Stimulated activated CD4-positive, alpha-beta T cell treated with anti-CD3 and anti-CD28 coated beads, Interleukin-15, amount 100 ng/mL, for 24 hours (primary cell): Measurements from ENCODE around the gene EFCAB11.

Experiments
- DNase-seq: peaks from one replicate; pipeline ENCODE4 v3.0.0-alpha.2; 2020

The EFCAB11 gene

GRCh38 chr14:89956661-89957009 is 2.1 kb upstream of the EFCAB11 start:
- DNase-seq, result no peak

GRCh38 chr14:89955745-89956660 is 1.5 kb upstream of the EFCAB11 start, which contains the start of gene TDP1:
Gene TDP1 (plus strand): TSS chr14:89955927. CDS start chr14:89963115, 7,188 bp downstream.
- DNase-seq, result peak; percentile 97

- DNase-seq, result no peak
Observed at GRCh38 chr14:89955022-89955744, 653 bp upstream of the EFCAB11 start.

- DNase-seq, result no peak
Observed at GRCh38 chr14:89953602-89954001, 928 bp downstream of the EFCAB11 start.

GRCh38 chr14:89952576-89952975 is 2.0 kb downstream of the EFCAB11 start:
- DNase-seq, result no peak

GRCh38 chr14:89947344-89947743 is 7.2 kb downstream of the EFCAB11 start:
- DNase-seq, result no peak

GRCh38 chr14:89941830-89942377 is 12.6 kb downstream of the EFCAB11 start:
- DNase-seq, result peak; percentile 23

- DNase-seq, result no peak
Observed at GRCh38 chr14:89936654-89937185, 17.8 kb downstream of the EFCAB11 start.

- DNase-seq, result no peak
Observed at GRCh38 chr14:89933002-89933401, 21.5 kb downstream of the EFCAB11 start.

- no peak for DNase-seq
Observed at GRCh38 chr14:89927186-89927865, 27.2 kb downstream of the EFCAB11 start.

- DNase-seq, result no peak
Observed at GRCh38 chr14:89926694-89927093, 27.8 kb downstream of the EFCAB11 start.

- DNase-seq, result no peak
Observed at GRCh38 chr14:89924268-89924667, 30.3 kb downstream of the EFCAB11 start.

GRCh38 chr14:89922031-89922907 is 32.3 kb downstream of the EFCAB11 start:
- no peak for DNase-seq

- DNase-seq, result no peak
Observed at GRCh38 chr14:89921346-89921745, 33.2 kb downstream of the EFCAB11 start.

GRCh38 chr14:89920056-89920455 is 34.5 kb downstream of the EFCAB11 start:
- DNase-seq, result no peak

GRCh38 chr14:89918721-89919120 is 35.8 kb downstream of the EFCAB11 start:
- DNase-seq, result no peak

GRCh38 chr14:89915114-89915878 is 39.2 kb downstream of the EFCAB11 start:
- DNase-seq, result peak; percentile 65

- no peak for DNase-seq
Observed at GRCh38 chr14:89912667-89913211, 41.8 kb downstream of the EFCAB11 start.

GRCh38 chr14:89912221-89912620 is 42.3 kb downstream of the EFCAB11 start:
- no peak for DNase-seq
